NCI-H446 (cell line): ENCODE results near the gene VEZT.
"Not testable (repeated sequence)": the region's sequence is repeated elsewhere in the genome, so short reads cannot be mapped to it uniquely, and the experiment has no call there.

Experiments used
- DNase-seq, 2 experiments: peaks; one replicate each; lab custom pipeline; 2025; lab: John Stamatoyannopoulos, UW

Gene VEZT

DNA sequence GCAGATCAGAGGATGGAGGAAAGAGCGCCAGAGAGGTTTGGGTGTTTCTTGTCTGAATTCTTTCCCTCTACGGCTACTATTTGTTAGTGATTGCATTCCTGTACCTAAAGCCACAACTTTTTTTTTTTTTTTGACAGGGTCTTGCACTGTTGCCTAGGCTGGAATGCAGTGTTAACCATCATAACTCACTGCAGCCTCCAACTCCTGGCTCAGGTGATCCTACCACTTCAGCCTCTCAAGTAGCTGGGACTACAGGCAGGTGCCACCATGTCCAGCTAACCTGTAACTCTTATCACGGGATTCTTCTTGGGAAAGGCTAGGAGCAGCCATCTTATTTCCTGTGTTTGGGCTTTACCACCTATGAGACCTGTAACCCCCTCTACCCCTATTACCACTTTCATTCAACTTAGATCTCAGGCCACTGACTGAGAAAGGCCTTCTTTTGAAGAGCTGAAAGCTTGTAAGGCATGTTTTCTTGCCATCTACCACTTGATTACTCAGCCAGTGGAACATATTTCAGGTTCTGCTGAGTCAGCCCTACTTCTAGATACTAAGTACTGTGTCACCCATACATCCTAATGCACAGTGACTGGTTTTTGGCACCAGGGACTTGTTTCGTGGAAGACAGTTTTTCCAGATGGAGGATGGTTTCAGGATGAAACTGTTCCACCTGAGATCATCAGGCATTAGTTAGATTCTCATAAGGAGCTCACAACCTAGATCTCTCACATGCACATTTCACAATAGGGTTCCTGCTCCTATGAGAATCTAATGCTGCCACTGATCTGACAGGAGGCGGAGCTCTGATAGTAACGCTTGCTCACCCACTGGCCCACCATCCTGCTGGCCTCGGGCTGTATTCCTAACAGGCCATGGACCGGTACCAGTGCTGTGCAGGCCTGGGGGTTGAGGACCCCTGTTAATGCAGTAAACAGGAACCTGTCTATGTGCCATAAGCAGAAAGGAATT, 6.9 kb downstream of the VEZT start:
- no peak for DNase-seq

GRCh38 chr12:95225645-95226212, 8.1 kb downstream of the VEZT start:
- DNase-seq, result no peak

- no peak for DNase-seq
Measured at GRCh38 chr12:95227818-95228356, 10.3 kb downstream of the VEZT start.

- DNase-seq, result no peak
Measured at GRCh38 chr12:95228617-95229016, 11.0 kb downstream of the VEZT start.

- DNase-seq, result no peak
Measured at GRCh38 chr12:95229636-95230035, 12.0 kb downstream of the VEZT start.

DNA sequence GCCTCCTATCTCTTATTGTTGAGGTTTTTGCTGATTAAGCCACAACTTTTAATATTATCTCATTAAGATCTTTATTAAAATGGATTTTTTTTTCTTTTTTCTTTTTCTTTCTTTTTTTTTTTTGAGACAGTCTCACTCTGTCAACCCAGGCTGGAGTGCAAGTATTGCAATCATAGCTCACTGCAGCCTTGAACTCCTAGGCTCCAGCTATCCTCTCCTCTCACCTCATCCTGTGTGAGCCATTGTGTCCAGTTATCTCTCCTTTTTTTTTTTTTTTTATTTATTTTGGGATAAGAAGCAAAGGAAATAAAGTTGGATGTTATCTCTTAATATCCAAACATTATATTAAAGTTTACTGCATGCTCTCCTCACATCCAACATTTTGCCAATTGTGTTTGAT, 12.7 kb downstream of the VEZT start:
- no peak for DNase-seq

DNA sequence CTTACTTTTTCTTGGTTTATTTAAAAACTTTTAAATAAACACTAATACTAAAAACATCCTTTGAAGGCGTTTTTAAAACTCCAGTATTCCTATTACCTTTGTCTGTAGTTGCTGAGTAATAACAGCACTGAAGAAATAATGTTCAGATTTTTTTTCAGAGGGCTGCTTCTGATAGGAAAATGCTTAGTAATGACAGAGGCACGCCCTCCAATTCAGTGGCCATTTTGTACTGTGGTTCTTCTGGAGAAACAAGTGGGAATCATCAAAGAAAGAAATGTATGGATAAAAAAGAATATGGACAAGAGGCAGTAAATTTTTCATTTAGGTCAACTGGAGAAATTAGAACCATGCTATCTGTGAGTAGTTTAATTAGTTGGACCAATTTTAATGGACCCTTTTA, 13.6 kb downstream of the VEZT start:
- DNase-seq, result no peak

- DNase-seq, result not testable (repeated sequence)
Measured at GRCh38 chr12:95234187-95234586, 16.6 kb downstream of the VEZT start.

GRCh38 chr12:95235621-95236020, 18.0 kb downstream of the VEZT start:
- DNase-seq, result not testable (repeated sequence)

- DNase-seq, result no peak
Measured at GRCh38 chr12:95237315-95237714, 19.7 kb downstream of the VEZT start.

DNA sequence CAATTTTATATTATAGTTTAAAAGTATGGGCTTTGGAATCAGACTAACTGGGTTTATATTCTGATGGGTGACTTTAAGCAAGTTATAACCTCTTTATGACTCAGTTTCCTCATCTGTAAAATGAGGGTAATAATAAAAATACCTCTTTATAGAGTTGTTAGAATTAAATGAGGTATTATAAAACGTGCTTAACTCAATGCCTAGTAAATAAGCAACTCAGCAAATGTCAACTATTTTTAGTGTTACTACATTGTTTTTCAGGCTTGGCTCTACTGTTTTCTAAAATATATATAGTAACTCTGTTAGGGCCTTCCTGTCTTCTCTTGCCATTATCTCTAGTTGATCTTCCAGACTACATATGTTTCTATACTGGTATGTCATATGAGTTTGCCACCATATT, 20.5 kb downstream of the VEZT start:
- no peak for DNase-seq

- DNase-seq, result no peak
Measured at GRCh38 chr12:95239216-95239615, 21.6 kb downstream of the VEZT start.

GRCh38 chr12:95239835-95240234, 22.2 kb downstream of the VEZT start:
- not testable (repeated sequence) for DNase-seq

- DNase-seq, result no peak
Measured at GRCh38 chr12:95240556-95240955, 22.9 kb downstream of the VEZT start.

DNA sequence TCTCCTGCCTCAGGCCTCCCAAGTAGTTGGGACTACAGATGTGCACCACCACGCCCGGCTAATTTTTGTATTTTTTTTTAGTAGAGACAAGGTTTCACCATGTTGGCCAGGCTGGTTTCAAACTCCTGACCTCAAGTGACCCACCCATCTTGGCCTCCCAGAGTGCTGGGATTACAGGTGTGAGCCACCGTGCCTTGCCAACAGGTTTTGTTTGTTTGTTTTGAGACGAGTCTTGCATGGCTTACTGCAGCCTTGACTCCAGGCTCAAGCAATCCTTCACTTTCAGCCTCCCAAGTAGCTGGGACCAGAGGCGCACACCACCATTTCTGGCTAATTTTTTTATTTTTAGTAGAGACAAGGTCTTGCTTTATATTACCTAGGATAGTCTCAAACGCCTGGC, 23.5 kb downstream of the VEZT start:
- not testable (repeated sequence) for DNase-seq

DNA sequence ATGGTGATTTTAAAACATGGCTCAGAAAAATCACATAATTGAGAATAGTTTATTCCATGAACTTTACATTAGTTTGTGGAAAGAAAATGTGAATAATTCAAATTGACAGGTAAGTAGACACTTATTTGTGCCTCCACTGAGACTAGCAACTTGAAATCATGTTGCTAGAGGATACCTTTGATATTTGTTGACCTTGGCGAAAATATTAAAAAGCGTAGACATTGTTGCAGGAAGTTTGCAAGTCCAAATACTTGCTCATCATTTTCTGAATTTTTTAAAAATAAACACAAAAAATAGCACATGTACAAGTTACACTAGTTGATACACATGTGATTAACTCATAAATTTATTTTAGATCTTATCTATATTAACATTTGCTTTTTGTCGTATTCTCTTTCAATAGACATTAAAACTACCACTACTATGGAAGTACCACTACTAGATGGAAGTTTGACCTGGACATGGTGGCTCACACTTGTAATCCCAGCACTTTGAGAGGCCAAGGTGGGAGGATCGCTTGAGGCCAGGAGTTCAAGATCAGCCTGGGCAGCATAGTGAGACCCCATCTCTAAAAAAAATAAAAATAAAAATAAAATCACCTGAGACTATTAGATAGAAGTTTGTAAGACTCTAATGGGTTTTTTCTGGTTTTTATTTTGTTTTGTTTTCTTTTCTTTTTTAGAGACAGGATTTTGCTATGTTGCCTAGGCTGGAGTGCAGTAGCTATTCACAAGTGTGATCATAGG, 24.3 kb downstream of the VEZT start:
- no peak for DNase-seq

DNA sequence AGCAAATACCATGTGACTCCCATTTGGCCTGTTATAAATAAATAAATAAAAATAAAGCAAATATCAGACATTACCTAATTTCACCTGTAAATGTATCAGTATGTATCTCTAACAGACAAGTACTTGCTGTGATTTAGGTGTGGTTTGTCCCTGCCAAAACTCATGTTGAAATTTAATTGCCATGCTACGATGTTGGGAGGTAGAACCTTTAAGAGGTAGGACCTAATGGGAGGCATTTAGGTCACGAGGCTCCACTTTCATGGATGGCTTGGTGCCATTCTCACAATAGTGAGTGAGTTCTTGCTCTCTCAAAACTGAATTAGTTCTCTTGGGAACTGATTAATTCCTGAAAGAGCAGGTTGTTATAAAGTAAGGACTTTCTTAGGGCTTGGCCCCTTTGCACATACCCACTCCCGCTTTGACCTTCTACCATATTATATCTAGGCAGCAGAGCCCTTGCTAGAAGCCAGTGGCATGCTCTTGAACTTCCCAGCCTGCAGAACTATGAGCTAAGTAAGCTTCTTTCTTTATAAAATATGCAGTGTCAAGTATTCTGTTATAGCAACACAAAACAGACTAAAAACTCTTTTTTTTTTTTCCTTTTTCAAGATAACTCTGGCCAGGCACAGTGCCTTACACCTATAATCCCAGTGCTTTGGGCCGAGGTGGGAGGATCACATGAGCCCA, 26.0 kb downstream of the VEZT start:
- DNase-seq, result no peak

- DNase-seq, result no peak
Measured at GRCh38 chr12:95244350-95244749, 26.7 kb downstream of the VEZT start.

DNA sequence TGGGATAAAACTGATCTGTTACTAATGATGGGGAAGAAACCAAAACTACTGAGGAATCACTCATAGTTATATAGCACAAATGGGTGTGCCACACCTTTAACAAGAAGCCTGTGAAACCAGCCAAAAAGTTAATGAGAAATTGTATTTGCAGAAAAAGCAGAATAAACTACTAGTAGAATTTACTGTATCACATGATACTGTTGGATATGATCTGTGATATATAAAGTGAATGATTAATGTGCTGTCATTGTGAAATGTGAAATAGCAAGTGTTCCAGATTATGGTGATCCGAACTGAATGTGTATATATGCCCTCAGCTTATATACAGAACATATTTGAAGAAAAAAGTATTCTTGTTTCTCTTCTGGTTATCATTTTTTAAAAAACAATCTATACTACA, 30.5 kb downstream of the VEZT start:
- no peak for DNase-seq

DNA sequence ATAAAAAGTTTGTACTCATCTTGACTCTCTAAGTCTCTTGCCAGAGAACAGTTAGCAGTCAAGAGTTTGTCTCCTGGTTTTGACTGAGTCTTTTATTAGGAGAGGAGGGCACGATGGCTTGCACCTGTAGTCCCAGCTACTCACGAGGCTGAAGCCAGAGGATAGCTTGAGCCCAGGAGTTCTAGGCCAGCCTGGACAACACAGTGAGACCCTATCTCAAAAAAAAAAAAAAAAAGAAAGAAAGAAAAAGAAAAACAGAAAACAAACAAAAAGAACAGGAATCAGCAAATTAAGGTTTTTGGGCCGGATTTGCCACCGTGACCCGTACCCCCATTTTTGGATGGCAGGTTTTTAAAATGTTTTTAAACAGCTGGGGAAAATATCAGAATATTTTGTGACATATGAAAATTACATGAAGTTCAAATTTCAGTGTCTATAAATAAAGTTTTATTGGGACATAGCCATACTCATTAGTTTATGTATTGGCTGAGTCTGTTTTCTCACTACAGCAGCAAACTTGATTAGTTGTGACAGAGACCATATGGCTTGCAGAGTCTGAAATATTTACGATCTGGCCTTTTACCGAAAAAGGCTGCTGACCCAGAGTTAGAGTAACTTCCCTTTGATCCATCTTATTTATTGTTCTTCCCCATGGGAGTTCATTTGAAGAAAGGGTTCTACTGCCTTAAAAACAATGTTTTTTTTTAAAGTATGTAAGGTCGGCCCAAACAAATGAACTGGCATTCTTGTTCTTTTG, 31.2 kb downstream of the VEZT start:
- DNase-seq, result peak in 1 of 2 experiments; percentile 21

DNA sequence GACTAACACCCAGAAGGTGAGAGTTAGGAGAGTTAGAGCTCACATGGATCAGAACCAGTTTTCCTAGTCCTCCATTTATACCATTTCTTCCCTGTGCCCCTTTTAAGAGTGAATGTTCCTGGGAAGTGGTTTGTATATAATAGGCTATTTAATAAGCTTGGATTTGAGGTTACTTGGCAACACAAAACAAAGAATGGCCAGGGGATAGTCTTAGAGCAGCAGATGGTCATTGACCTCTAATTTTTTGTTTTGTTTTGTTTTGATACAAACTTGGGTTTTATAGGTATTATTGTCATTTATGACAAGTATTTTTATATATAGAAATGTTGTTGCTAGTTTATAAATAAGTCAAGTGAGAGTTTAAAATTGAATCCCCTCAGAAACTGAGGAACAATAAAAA, 35.8 kb downstream of the VEZT start:
- no peak for DNase-seq
